Measurements from ENCODE around the gene OLFML2A. TPM values are rescaled to one million over a fixed set of nuclear protein-coding genes. Genes with fewer than 3 reads are reported as not detected.

OLFML2A gene
- total RNA-seq, 1 experiment from 2014 or later = 6.7 TPM

- TF ChIP-seq PRDM15 (CRISPR knock-in tag; IDR thresholded peaks at IDR 0.05) (no peak), ZNF423 (CRISPR knock-in tag; IDR thresholded peaks at IDR 0.05) (no peak), ATF2 (CRISPR knock-in tag; IDR thresholded peaks at IDR 0.05; ENCODE audit: borderline replicate concordance, low read depth) (no peak), CDX4 (CRISPR knock-in tag; IDR thresholded peaks at IDR 0.05; ENCODE audit: borderline replicate concordance) (no peak), ZSCAN18 (CRISPR knock-in tag; IDR thresholded peaks at IDR 0.05) (no peak), FOXK1 (CRISPR knock-in tag; IDR thresholded peaks at IDR 0.05) (no peak), ESRRA (CRISPR knock-in tag; IDR thresholded peaks at IDR 0.05; ENCODE audit: borderline replicate concordance) (no peak)
These were observed 33.0 kb downstream of the OLFML2A start (continued) for GRCh38 chr9:124809741-124810500.

- H3K4me3 Mint-ChIP-seq = no peak overlapping the region
- POLR2A ChIA-PET = interaction anchor here (0.5 to 1.3 kb wide), 6 partner anchors 28 to 977 kb away, joined by 3 to 6 read pairs (median 3); no protein-coding TSS in a partner anchor
These were observed 33.9 kb downstream of the OLFML2A start for GRCh38 chr9:124810663-124811355.

GRCh38 chr9:124812441-124812876 lies 35.5 kb downstream of the OLFML2A start:
- ChIA-PET CTCF (interaction anchor here (1.1 to 10.1 kb wide), 6 partner anchors 11 to 40 kb away, joined by 4 to 147 read pairs (median 22); partner anchors contain the start of genes NR6A1, OLFML2A and WDR38), POLR2A (no interaction called here)
- DNase-seq (ENCODE audit: low spot score) = no peak
- H3K27ac Mint-ChIP-seq = no peak overlapping the region
- no peak for ATAC-seq
- H3K4me1 Mint-ChIP-seq = peaks cover 36% of the 10 kb centered on the region
- H3K9me3 Mint-ChIP-seq = no peaks in the 10 kb centered on the region
- TF ChIP-seq ZNF423 (CRISPR knock-in tag; IDR thresholded peaks at IDR 0.05) = peak; percentile 45
- TF ChIP-seq SMAD3 (CRISPR knock-in tag; IDR thresholded peaks at IDR 0.05; ENCODE audit: borderline replicate concordance) = no peak
- H3K27me3 Mint-ChIP-seq (ENCODE audit: low read depth) = no peaks in the 10 kb centered on the region
- H3K4me3 Mint-ChIP-seq = no peak overlapping the region
- H3K36me3 Mint-ChIP-seq = no peaks in the 10 kb centered on the region

More at GRCh38 chr9:124810663-124811355, 33.9 kb downstream of the OLFML2A start:
- ATAC-seq (peak; percentile 95), DNase-seq (ENCODE audit: low spot score) (peak; percentile 75)
- Mint-ChIP-seq H3K27ac (peak overlapping the region; percentile 96), H3K9me3 (no peaks in the 10 kb centered on the region), H3K36me3 (no peaks in the 10 kb centered on the region), H3K4me1 (peaks cover 36% of the 10 kb centered on the region), H3K27me3 (ENCODE audit: low read depth) (no peaks in the 10 kb centered on the region)
- TF ChIP-seq PRRX2 (CRISPR knock-in tag; IDR thresholded peaks at IDR 0.05) (no peak), SP1 (CRISPR knock-in tag; conservative IDR thresholded peaks at IDR 0.05) (0 out of 2 replicates have a peak, but pooled peaks have one; percentile 26)
- CTCF ChIA-PET = interaction anchor here (0.6 to 10.1 kb wide), 12 partner anchors 10 to 215 kb away, joined by 3 to 147 read pairs (median 4); partner anchors contain the start of genes ARPC5L, NR6A1, OLFML2A and RPL35

Data from WTC11 (cell line).